Peyer's patch (tissue), 4 donors: ENCODE data around the gene DCDC2.

Experiments
- CTCF ChIP-seq, 6 experiments: fragments of 450-650 bp in 4 of 6; fragments of 200-600 bp in 2 of 6; sonication (generic) in 1 of 6; IDR thresholded peaks; one replicate each; pipeline ENCODE4 v1.5.1; 2017 to 2019; ENCODE audit warnings: antibody characterized with exemption in 6 of 6, mild to moderate bottlenecking in 3 of 6, moderate library complexity in 1 of 6
- POLR2A ChIP-seq, 2 donors: fragments of 450-650 bp; IDR thresholded peaks; one replicate each; pipeline ENCODE4 v1.5.1; 2017; ENCODE audit warnings: antibody characterized with exemption in 2 of 2, mild to moderate bottlenecking in 2 of 2, moderate library complexity in 2 of 2

DNA sequence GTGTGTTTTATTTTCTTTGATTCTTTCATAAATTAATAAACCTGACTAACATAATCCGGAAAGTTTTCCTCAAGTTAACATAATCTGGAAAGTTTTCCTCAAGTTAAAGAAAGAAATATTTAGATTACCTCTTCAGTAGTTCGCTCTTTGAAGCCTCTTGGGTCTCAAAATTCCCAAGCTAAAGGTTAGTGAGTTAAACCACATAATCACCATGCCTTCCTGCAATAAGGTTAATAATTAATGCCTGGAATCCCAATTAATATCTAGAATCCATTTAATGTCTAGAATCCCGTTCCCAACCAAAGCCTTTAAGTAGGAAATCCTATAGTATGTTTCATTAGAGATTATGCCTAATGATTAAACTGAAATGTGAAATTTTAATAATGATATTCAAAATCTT lies 12.9 kb downstream of the DCDC2 start:
- TF ChIP-seq CTCF (IDR thresholded peaks at IDR 0.05) (no peak), POLR2A (IDR thresholded peaks at IDR 0.05) (no peak)
